ENCODE data around the gene RBMS2. TPM values are rescaled to one million over a fixed set of nuclear protein-coding genes. Genes with fewer than 3 reads are reported as not detected.

Gene RBMS2
- total RNA-seq, 1 donor from 2014 or later, result 20.6 TPM

DNA sequence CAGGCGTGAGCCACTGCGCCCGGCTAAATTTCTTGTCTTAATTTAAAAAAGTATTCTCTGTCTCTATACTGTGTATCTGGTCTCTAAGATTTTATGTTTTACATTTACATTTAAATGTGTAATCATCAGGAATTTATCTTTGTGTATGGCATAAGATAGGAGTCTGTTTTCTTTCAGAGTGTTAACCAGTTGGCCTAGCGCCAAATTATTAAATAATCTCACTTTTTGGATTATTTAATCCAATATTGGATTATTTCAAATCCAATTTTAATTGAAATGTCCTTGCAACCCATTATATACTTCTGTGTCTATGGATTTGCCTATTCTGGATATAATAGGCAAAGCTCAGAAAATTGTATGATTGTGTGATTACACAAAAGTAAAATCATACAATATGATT, 63.5 kb downstream of the RBMS2 start:
- no peak for DNase-seq (ENCODE audit: extremely low spot score in 2 of 2)
- Histone ChIP-seq H3K36me3 (peaks cover 3 to 48% of the 10 kb centered on the region in 2 donors), H3K27me3 (no peaks in the 10 kb centered on the region), H3K27ac (no peak overlapping the region), H3K4me1 (no peaks in the 10 kb centered on the region), H3K9me3 (no peaks in the 10 kb centered on the region), H3K4me3 (no peak overlapping the region)
- intact Hi-C loops (cut with DNase I), result no loop called here
- TF ChIP-seq POLR2AphosphoS5 (IDR thresholded peaks at IDR 0.05; ENCODE audit: insufficient read depth in 1 of 2, low read depth in 1 of 2) (no peak), POLR2A (IDR thresholded peaks at IDR 0.05) (no peak)
- TF ChIP-seq, protein P1, sequence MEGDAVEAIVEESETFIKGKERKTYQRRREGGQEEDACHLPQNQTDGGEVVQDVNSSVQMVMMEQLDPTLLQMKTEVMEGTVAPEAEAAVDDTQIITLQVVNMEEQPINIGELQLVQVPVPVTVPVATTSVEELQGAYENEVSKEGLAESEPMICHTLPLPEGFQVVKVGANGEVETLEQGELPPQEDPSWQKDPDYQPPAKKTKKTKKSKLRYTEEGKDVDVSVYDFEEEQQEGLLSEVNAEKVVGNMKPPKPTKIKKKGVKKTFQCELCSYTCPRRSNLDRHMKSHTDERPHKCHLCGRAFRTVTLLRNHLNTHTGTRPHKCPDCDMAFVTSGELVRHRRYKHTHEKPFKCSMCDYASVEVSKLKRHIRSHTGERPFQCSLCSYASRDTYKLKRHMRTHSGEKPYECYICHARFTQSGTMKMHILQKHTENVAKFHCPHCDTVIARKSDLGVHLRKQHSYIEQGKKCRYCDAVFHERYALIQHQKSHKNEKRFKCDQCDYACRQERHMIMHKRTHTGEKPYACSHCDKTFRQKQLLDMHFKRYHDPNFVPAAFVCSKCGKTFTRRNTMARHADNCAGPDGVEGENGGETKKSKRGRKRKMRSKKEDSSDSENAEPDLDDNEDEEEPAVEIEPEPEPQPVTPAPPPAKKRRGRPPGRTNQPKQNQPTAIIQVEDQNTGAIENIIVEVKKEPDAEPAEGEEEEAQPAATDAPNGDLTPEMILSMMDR (IDR thresholded peaks at IDR 0.05), result no peak

DNA sequence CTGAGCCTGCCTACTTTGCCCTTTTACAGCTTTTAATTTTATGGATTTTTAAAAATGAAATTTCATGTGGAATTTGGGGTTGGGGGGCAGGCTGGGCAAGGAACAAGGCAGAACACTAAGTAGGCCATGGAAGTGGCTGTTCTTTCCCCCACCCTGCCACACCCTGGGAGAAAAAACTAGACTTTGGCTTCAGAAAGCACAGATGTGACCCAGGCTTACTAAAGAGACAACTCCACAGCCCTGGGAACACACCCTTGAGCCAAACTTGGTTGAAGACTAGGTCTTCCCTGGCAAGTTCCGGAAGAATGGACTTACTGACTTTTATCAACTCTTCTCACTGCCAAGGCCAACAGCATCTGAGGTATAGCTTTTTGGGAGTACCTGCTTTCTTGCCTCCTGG, 68.2 kb downstream of the RBMS2 start:
- intact Hi-C loops (cut with DNase I), result no loop called here
- no peak for DNase-seq (ENCODE audit: extremely low spot score in 2 of 2)
- Histone ChIP-seq H3K4me3 (no peak overlapping the region), H3K9me3 (no peaks in the 10 kb centered on the region), H3K4me1 (peaks cover 10% of the 10 kb centered on the region), H3K36me3 (peaks cover 3 to 33% of the 10 kb centered on the region in 2 donors), H3K27me3 (no peaks in the 10 kb centered on the region), H3K27ac (no peak overlapping the region)
- TF ChIP-seq POLR2A (IDR thresholded peaks at IDR 0.05), result no peak
- TF ChIP-seq, protein P1 (IDR thresholded peaks at IDR 0.05), result no peak
- no peak for TF ChIP-seq POLR2AphosphoS5 (IDR thresholded peaks at IDR 0.05; ENCODE audit: insufficient read depth in 1 of 2, low read depth in 1 of 2)

DNA sequence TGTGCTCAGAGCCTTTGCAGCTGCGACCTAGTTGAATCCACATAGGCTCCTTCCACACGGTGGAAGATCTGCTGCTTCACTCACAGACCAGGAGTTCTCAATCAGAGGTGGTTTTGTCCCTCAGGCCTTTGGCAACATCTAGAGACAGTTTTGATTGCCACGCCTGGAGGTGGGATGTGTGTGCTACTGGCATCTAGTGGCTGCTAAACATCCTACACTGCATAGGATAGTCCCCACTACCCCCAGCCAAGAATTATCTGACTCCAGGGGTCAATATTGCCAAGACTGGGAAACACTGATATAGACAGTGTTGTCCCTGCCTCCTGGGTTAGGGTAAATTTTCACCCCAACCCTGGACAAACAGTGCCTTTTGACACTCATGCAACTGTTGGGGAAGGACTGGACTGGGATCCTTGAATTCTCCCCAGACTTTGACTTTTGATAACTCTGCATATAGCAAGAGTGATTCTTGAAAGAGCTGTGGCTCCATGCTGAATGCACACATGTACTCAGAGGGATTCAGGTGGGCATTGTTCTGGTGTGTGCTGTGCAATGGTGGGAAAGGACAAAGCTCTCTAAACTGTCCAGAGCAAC, 68.7 kb downstream of the RBMS2 start:
- Histone ChIP-seq H3K27me3 (no peaks in the 10 kb centered on the region), H3K9me3 (no peaks in the 10 kb centered on the region), H3K4me1 (peaks cover 10% of the 10 kb centered on the region), H3K27ac (no peak overlapping the region), H3K36me3 (peaks cover 3 to 33% of the 10 kb centered on the region in 2 donors), H3K4me3 (no peak overlapping the region)
- intact Hi-C loops (cut with DNase I), result no loop called here
- no peak for TF ChIP-seq POLR2A (IDR thresholded peaks at IDR 0.05)
- TF ChIP-seq, protein P1 (IDR thresholded peaks at IDR 0.05), result no peak
- TF ChIP-seq POLR2AphosphoS5 (IDR thresholded peaks at IDR 0.05; ENCODE audit: insufficient read depth in 1 of 2, low read depth in 1 of 2), result no peak
- no peak for DNase-seq (ENCODE audit: extremely low spot score in 2 of 2)

DNA sequence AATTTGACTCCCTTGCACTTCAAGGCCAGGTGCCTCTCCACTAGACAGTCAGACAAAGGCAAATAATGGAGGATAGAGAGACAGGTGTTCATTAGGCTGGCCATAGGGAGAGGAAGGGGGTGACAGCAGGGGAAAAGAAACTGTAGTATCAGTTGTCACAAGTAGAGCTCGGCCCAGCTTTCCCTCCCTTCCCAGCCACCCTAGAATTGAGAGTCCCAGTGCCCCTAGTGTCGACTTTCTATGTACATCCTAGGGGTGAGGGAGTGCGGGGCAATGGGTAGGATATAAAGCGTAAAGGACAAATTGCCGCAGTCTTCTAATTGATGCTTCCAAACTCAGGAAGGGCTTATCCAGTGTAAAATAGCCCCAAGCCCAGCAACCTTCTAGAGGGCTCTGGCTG, 69.5 kb downstream of the RBMS2 start:
- no peak overlapping the region for H3K27ac ChIP-seq
- H3K9me3 ChIP-seq, result no peaks in the 10 kb centered on the region
- H3K36me3 ChIP-seq, result peaks cover 3 to 30% of the 10 kb centered on the region in 2 donors
- no peak overlapping the region for H3K4me3 ChIP-seq
- intact Hi-C loops (cut with DNase I), result no loop called here
- peaks cover 10% of the 10 kb centered on the region for H3K4me1 ChIP-seq
- TF ChIP-seq, protein P1 (IDR thresholded peaks at IDR 0.05), result no peak
- no peak for TF ChIP-seq POLR2AphosphoS5 (IDR thresholded peaks at IDR 0.05; ENCODE audit: insufficient read depth in 1 of 2, low read depth in 1 of 2)
- no peak for TF ChIP-seq POLR2A (IDR thresholded peaks at IDR 0.05)
- no peaks in the 10 kb centered on the region for H3K27me3 ChIP-seq
- no peak for DNase-seq (ENCODE audit: extremely low spot score in 2 of 2)

DNA sequence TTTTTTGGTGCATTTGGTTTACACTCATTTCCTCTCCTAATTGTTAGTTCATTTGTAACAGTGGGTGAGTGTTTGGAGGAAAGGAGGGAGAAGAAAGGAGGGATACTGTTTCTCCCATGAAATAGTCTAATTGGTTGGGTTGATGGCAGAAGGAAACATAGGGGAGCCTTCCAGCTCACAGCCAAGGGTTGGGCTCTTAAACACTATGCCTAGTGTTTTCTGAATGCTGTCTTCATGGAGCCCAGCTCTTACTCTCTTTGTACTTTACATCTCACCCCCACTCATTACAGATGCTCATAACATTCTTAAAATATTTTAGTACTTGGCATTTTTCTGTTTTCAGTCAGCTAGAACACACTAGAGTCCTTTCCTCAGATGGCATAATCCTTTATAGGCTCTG, 70.3 kb downstream of the RBMS2 start:
- DNase-seq (ENCODE audit: extremely low spot score in 2 of 2), result no peak
- intact Hi-C loops (cut with DNase I), result no loop called here
- H3K36me3 ChIP-seq, result peaks cover 3 to 29% of the 10 kb centered on the region in 2 donors
- peaks cover 10% of the 10 kb centered on the region for H3K4me1 ChIP-seq
- H3K4me3 ChIP-seq, result no peak overlapping the region
- TF ChIP-seq POLR2A (IDR thresholded peaks at IDR 0.05) (no peak), POLR2AphosphoS5 (IDR thresholded peaks at IDR 0.05; ENCODE audit: insufficient read depth in 1 of 2, low read depth in 1 of 2) (no peak)
- TF ChIP-seq, protein P1 (IDR thresholded peaks at IDR 0.05), result no peak
- no peaks in the 10 kb centered on the region for H3K27me3 ChIP-seq
- H3K9me3 ChIP-seq, result no peaks in the 10 kb centered on the region
- no peak overlapping the region for H3K27ac ChIP-seq

All from vagina (tissue), 2 donors.